CD4-positive, alpha-beta T cell (primary cell): Measurements from ENCODE around the gene VIPR2. TPM values are rescaled to one million over a fixed set of nuclear protein-coding genes. Genes with fewer than 3 reads are reported as not detected.

Experiments
- ATAC-seq: fragments of 200-7000 bp; cut with Tn5 transposase; one replicate; pipeline ENCODE4 v1.10.0; 2022; ENCODE audit warnings: mild to moderate bottlenecking; ENCODE audit not compliant: poor library complexity
- CTCF ChIA-PET: fragments of 350-600 bp; sonication (Branson Sonifier 250); formaldehyde crosslinking; loops from one replicate; lab custom pipeline; 2021; ENCODE audit warnings: antibody characterized with exemption, inconsistent platforms; lab: Charles Lee
- POLR2A ChIA-PET: fragments of 350-600 bp; sonication (Branson Sonifier 250); formaldehyde crosslinking; loops from one replicate; lab custom pipeline; 2021; ENCODE audit warnings: antibody characterized with exemption, inconsistent platforms; lab: Charles Lee
- DNase-seq, 14 experiments: peaks; one replicate each; pipeline ENCODE4 v3.0.0-alpha.2; 2013 to 2020; ENCODE audit warnings: mixed read lengths in 2 of 14
- H3K27ac ChIP-seq, 2 donors: one replicate each; pipeline versions ENCODE4 v1.5.1 to v1.7.0; 2013; ENCODE audit warnings: low read length in 2 of 2, low read depth in 1 of 2, mild to moderate bottlenecking in 1 of 2
- H3K27me3 ChIP-seq, 2 experiments: 1 replicate in 1 of 2; 2 replicates in 1 of 2; pipeline versions ENCODE4 v1.6.1 to v1.7.0; 2013; ENCODE audit warnings: low read length in 2 of 2, control low read depth in 1 of 2, mild to moderate bottlenecking in 1 of 2, moderate library complexity in 1 of 2; ENCODE audit not compliant: insufficient read depth in 2 of 2, control insufficient read depth in 1 of 2
- H3K36me3 ChIP-seq: one replicate; pipeline ENCODE4 v1.6.1; 2013; ENCODE audit warnings: low read length, control low read depth; ENCODE audit not compliant: insufficient read depth
- H3K4me1 ChIP-seq: one replicate; pipeline ENCODE4 v1.6.1; 2013; ENCODE audit warnings: low read length, control low read depth; ENCODE audit not compliant: insufficient read depth
- H3K4me3 ChIP-seq: one replicate; pipeline ENCODE4 v1.5.1; 2013; ENCODE audit warnings: mild to moderate bottlenecking, low read length, moderate library complexity
- H3K9me3 ChIP-seq, 2 experiments: 1 replicate in 1 of 2; 2 replicates in 1 of 2; pipeline versions ENCODE4 v1.6.1 to v1.7.0; 2013; ENCODE audit warnings: low read length in 2 of 2, mild to moderate bottlenecking in 2 of 2, control low read depth in 1 of 2, moderate library complexity in 1 of 2; ENCODE audit not compliant: control insufficient read depth in 1 of 2, insufficient read depth in 1 of 2
- H3K27ac Mint-ChIP-seq: one replicate; pipeline ENCODE4 v1.8.0; 2020; ENCODE audit warnings: mixed read lengths
- H3K27me3 Mint-ChIP-seq: one replicate; pipeline ENCODE4 v1.8.0; 2021; ENCODE audit warnings: mixed read lengths
- H3K36me3 Mint-ChIP-seq: one replicate; pipeline ENCODE4 v1.8.0; 2021; ENCODE audit warnings: low read depth, mixed read lengths
- H3K4me1 Mint-ChIP-seq: one replicate; pipeline ENCODE4 v1.8.0; 2021; ENCODE audit warnings: low read depth, mixed read lengths
- H3K4me3 Mint-ChIP-seq: one replicate; pipeline ENCODE4 v1.8.0; 2020; ENCODE audit warnings: mild to moderate bottlenecking, mixed read lengths
- H3K9me3 Mint-ChIP-seq: one replicate; pipeline ENCODE4 v1.8.0; 2020; ENCODE audit warnings: mixed read lengths
- intact Hi-C, 2 experiments: fragments of 100-400 bp; cut with DNase I in 1 of 2; cut with micrococcal nuclease in 1 of 2; formaldehyde crosslinking; loops; one replicate each; pipeline versions ENCODE4 v1.15.1 to v1.9.0; 2023 to 2025; cut with DNase I, micrococcal nuclease
- total RNA-seq, 174 experiments: library from RNA in 2 of 174; stranded (reverse) in 2 of 174; gene quantifications; one replicate each; pipeline ENCODE4 v1.2.3 and lab custom pipeline; 2021 to 2026
- TF ChIP-seq, protein P1 (sequence below): fragments of 200-600 bp; IDR thresholded peaks from one replicate; pipeline ENCODE4 v1.8.0; 2022; ENCODE audit warnings: antibody characterized with exemption, mild to moderate bottlenecking

The VIPR2 gene
- total RNA-seq, 2 experiments from 2014 or later = 0.59 to 0.80 TPM

DNA sequence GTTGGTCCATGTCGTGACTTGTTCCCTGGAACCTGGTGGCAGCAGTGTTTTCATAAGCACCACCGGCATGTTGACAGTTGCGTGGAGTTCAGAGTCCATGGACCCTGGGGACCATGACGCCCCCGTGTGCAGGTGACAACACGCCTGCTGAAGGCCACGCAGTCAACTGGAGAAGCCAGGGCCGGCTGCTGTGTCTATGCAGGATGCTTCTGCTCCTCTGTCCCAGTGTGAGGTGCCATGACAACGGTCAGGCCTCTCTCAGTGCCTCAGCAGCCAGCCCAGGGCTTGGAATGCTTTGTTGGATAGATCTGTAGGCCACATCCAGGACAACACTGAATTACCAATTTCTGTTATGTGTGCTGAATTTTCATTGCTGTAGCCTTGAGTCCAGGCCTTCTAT is 10.7 kb upstream of the VIPR2 start:
- Histone ChIP-seq H3K27me3 (no peaks in the 10 kb centered on the region), H3K9me3 (no peaks in the 10 kb centered on the region), H3K4me1 (no peaks in the 10 kb centered on the region), H3K27ac (no peak overlapping the region), H3K36me3 (no peaks in the 10 kb centered on the region), H3K4me3 (no peak overlapping the region)
- Mint-ChIP-seq H3K27ac (no peak overlapping the region), H3K4me1 (no peaks in the 10 kb centered on the region), H3K4me3 (no peak overlapping the region), H3K9me3 (no peaks in the 10 kb centered on the region), H3K36me3 (no peaks in the 10 kb centered on the region), H3K27me3 (no peaks in the 10 kb centered on the region)
- intact Hi-C loops = no loop called here
- ChIA-PET POLR2A (no interaction called here), CTCF (no interaction called here)
- TF ChIP-seq, protein P1, sequence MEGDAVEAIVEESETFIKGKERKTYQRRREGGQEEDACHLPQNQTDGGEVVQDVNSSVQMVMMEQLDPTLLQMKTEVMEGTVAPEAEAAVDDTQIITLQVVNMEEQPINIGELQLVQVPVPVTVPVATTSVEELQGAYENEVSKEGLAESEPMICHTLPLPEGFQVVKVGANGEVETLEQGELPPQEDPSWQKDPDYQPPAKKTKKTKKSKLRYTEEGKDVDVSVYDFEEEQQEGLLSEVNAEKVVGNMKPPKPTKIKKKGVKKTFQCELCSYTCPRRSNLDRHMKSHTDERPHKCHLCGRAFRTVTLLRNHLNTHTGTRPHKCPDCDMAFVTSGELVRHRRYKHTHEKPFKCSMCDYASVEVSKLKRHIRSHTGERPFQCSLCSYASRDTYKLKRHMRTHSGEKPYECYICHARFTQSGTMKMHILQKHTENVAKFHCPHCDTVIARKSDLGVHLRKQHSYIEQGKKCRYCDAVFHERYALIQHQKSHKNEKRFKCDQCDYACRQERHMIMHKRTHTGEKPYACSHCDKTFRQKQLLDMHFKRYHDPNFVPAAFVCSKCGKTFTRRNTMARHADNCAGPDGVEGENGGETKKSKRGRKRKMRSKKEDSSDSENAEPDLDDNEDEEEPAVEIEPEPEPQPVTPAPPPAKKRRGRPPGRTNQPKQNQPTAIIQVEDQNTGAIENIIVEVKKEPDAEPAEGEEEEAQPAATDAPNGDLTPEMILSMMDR = no peak
- ATAC-seq (no peak), DNase-seq (no peak)

- H3K27ac ChIP-seq = no peak overlapping the region
- H3K9me3 Mint-ChIP-seq = no peaks in the 10 kb centered on the region
- H3K27me3 ChIP-seq = no peaks in the 10 kb centered on the region
- H3K27me3 Mint-ChIP-seq = no peaks in the 10 kb centered on the region
- H3K36me3 Mint-ChIP-seq = no peaks in the 10 kb centered on the region
- ATAC-seq (no peak), DNase-seq (peak in 2 of 14 experiments; percentile 17 to 27)
- H3K27ac Mint-ChIP-seq = no peak overlapping the region
- no peaks in the 10 kb centered on the region for H3K4me1 ChIP-seq
- intact Hi-C loops = no loop called here
- no peak overlapping the region for H3K4me3 ChIP-seq
- no peaks in the 10 kb centered on the region for H3K36me3 ChIP-seq
- H3K4me3 Mint-ChIP-seq = no peak overlapping the region
- POLR2A ChIA-PET = no interaction called here
- TF ChIP-seq, protein P1 = no peak
- H3K9me3 ChIP-seq = no peaks in the 10 kb centered on the region
- no peaks in the 10 kb centered on the region for H3K4me1 Mint-ChIP-seq
- CTCF ChIA-PET = no interaction called here
Measured at GRCh38 chr7:159154243-159154642, 9.6 kb upstream of the VIPR2 start.

GRCh38 chr7:159153511-159153910 is 8.8 kb upstream of the VIPR2 start:
- Mint-ChIP-seq H3K4me1 (no peaks in the 10 kb centered on the region), H3K9me3 (no peaks in the 10 kb centered on the region), H3K27ac (no peak overlapping the region), H3K4me3 (no peak overlapping the region), H3K27me3 (no peaks in the 10 kb centered on the region), H3K36me3 (no peaks in the 10 kb centered on the region)
- Histone ChIP-seq H3K27ac (no peak overlapping the region), H3K4me3 (no peak overlapping the region), H3K4me1 (no peaks in the 10 kb centered on the region), H3K27me3 (no peaks in the 10 kb centered on the region), H3K9me3 (no peaks in the 10 kb centered on the region), H3K36me3 (no peaks in the 10 kb centered on the region)
- POLR2A ChIA-PET = no interaction called here
- no peak for ATAC-seq
- intact Hi-C loops = no loop called here
- no peak for DNase-seq
- CTCF ChIA-PET = no interaction called here
- TF ChIP-seq, protein P1 = no peak
